ENCODE data around the gene LIMK2. TPM values are rescaled to one million over a fixed set of nuclear protein-coding genes. Genes with fewer than 3 reads are reported as not detected.
A peak's percentile ranks its signal among the peaks of the same experiment; 100 is the strongest.
"Not testable (repeated sequence)": the region's sequence is repeated elsewhere in the genome, so short reads cannot be mapped to it uniquely, and the experiment has no call there.

Gene LIMK2
- total RNA-seq, 1 experiment from 2014 or later, result 42.8 TPM

DNA sequence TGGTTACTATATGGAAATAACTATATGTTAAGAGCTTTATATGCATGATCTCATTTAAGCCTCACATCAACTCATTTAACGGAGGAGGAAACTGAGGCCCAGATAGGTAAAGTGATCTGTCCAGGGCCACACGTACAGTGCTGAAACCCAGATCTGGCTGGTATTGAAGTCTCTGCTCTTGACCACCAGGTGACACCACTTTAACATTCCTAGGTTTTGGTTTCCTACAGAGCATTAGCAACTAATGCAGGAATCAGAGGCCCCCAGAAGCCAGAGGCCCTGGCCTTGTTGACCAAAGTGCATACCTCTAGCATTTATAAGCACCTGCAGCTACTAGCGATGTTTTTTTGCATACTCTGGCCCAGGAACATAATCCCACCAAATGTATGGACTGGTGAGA lies 12.9 kb upstream of the LIMK2 start:
- POLR2A ChIA-PET, result interaction anchor here (0.7 kb wide), 2 partner anchors 88 to 101 kb away, joined by 3 to 5 read pairs; no protein-coding TSS in a partner anchor
- no peaks in the 10 kb centered on the region for H3K27me3 Mint-ChIP-seq (ENCODE audit: low read depth)
- peak; percentile 73 for ATAC-seq
- TF ChIP-seq ZNF219 (CRISPR knock-in tag; IDR thresholded peaks at IDR 0.05; ENCODE audit: borderline replicate concordance) (no peak), ATF1 (CRISPR knock-in tag; IDR thresholded peaks at IDR 0.05) (no peak), ZNF416 (CRISPR knock-in tag; IDR thresholded peaks at IDR 0.05) (no peak), RORB (CRISPR knock-in tag; IDR thresholded peaks at IDR 0.05) (no peak), SP1 (CRISPR knock-in tag; conservative IDR thresholded peaks at IDR 0.05) (no peak), ZNF121 (CRISPR knock-in tag; IDR thresholded peaks at IDR 0.05) (no peak), ZNF671 (CRISPR knock-in tag; IDR thresholded peaks at IDR 0.05) (no peak)
- TF ChIP-seq, protein P1, sequence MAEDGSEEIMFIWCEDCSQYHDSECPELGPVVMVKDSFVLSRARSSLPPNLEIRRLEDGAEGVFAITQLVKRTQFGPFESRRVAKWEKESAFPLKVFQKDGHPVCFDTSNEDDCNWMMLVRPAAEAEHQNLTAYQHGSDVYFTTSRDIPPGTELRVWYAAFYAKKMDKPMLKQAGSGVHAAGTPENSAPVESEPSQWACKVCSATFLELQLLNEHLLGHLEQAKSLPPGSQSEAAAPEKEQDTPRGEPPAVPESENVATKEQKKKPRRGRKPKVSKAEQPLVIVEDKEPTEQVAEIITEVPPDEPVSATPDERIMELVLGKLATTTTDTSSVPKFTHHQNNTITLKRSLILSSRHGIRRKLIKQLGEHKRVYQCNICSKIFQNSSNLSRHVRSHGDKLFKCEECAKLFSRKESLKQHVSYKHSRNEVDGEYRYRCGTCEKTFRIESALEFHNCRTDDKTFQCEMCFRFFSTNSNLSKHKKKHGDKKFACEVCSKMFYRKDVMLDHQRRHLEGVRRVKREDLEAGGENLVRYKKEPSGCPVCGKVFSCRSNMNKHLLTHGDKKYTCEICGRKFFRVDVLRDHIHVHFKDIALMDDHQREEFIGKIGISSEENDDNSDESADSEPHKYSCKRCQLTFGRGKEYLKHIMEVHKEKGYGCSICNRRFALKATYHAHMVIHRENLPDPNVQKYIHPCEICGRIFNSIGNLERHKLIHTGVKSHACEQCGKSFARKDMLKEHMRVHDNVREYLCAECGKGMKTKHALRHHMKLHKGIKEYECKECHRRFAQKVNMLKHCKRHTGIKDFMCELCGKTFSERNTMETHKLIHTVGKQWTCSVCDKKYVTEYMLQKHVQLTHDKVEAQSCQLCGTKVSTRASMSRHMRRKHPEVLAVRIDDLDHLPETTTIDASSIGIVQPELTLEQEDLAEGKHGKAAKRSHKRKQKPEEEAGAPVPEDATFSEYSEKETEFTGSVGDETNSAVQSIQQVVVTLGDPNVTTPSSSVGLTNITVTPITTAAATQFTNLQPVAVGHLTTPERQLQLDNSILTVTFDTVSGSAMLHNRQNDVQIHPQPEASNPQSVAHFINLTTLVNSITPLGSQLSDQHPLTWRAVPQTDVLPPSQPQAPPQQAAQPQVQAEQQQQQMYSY (CRISPR knock-in tag; IDR thresholded peaks at IDR 0.05), result no peak
- TF ChIP-seq, protein P2, sequence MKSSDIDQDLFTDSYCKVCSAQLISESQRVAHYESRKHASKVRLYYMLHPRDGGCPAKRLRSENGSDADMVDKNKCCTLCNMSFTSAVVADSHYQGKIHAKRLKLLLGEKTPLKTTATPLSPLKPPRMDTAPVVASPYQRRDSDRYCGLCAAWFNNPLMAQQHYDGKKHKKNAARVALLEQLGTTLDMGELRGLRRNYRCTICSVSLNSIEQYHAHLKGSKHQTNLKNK (CRISPR knock-in tag; IDR thresholded peaks at IDR 0.05), result no peak
- TF ChIP-seq, protein P3, sequence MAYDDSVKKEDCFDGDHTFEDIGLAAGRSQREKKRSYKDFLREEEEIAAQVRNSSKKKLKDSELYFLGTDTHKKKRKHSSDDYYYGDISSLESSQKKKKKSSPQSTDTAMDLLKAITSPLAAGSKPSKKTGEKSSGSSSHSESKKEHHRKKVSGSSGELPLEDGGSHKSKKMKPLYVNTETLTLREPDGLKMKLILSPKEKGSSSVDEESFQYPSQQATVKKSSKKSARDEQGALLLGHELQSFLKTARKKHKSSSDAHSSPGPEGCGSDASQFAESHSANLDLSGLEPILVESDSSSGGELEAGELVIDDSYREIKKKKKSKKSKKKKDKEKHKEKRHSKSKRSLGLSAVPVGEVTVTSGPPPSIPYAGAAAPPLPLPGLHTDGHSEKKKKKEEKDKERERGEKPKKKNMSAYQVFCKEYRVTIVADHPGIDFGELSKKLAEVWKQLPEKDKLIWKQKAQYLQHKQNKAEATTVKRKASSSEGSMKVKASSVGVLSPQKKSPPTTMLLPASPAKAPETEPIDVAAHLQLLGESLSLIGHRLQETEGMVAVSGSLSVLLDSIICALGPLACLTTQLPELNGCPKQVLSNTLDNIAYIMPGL (CRISPR knock-in tag; IDR thresholded peaks at IDR 0.05), result no peak
- no peak overlapping the region for H3K4me3 Mint-ChIP-seq
- H3K27ac Mint-ChIP-seq, result no peak overlapping the region
- H3K36me3 Mint-ChIP-seq, result peaks cover 3% of the 10 kb centered on the region
- CTCF ChIA-PET, result interaction anchor here (1.1 to 3.9 kb wide), 2 partner anchors 73 to 92 kb away, joined by 3 to 28 read pairs; partner anchors contain the start of gene SELENOM
- no peak for DNase-seq (ENCODE audit: low spot score)
- H3K4me1 Mint-ChIP-seq, result no peaks in the 10 kb centered on the region
- H3K9me3 Mint-ChIP-seq, result no peaks in the 10 kb centered on the region

DNA sequence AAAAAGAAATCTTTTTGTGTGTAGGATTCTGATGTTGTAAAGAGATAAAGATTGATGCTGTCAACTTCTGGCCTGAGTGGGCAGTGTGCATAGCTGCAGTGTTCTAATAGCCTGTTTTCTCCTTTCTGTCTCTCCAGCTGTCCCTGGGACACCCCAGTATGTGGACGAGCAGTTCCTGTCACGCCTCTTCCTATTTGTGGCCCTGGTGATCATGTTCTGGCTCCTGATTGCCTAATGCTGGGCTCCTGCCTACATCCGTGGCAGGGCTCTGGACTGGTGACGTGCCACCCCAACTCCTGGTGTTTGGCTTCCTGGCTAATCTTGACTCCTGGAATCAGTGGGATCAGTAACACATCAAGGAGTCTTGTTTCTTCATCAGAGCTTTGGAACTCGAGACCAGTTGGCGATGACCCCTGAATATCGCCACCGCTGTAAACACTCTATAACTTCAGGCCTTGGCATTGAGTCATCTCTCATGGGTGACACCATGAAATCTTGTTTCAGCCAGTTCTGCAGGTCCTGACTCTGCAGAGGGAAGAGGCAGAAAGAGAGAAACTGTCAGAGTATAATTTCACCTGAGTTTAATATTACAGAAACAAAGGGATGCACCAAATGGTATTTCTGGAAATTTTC lies 7.6 kb upstream of the LIMK2 start:
- H3K9me3 Mint-ChIP-seq; POLR2A ChIA-PET; ATAC-seq; H3K4me3 Mint-ChIP-seq; H3K4me1 Mint-ChIP-seq; DNase-seq (ENCODE audit: low spot score); H3K27me3 Mint-ChIP-seq (ENCODE audit: low read depth): not testable (repeated sequence)
- CTCF ChIA-PET, result interaction anchor here (0.7 kb wide), 1 partner anchor 391 kb away, joined by 3 read pairs; no protein-coding TSS in a partner anchor
- Mint-ChIP-seq H3K36me3 (peaks cover 10% of the 10 kb centered on the region), H3K27ac (peak overlapping the region; percentile 46; the same call in 1 of the 2 replicates)

DNA sequence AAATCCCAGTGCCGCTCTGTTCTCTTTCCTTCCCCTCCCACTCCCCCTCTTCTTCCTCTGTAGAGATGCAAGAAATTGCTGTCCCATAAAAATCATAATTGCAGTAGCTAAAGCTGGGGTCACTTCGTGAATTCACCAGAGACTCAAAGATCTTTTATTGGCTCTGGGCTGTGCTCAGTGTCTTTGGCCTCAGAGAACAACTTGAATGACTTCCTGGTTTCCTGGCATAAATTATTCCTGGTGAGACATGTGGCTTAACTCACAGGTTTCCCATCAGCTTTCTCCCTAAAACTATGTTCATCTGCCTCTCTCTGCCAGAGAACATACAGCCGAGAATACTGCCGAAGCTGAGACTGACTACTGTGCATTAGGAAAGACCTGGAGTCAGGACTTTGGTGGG lies 7.0 kb upstream of the LIMK2 start:
- H3K4me1 Mint-ChIP-seq; H3K27ac Mint-ChIP-seq; POLR2A ChIA-PET; H3K4me3 Mint-ChIP-seq; ATAC-seq; H3K9me3 Mint-ChIP-seq; DNase-seq (ENCODE audit: low spot score); H3K27me3 Mint-ChIP-seq (ENCODE audit: low read depth); CTCF ChIA-PET: not testable (repeated sequence)
- TF ChIP-seq, protein P1 (CRISPR knock-in tag; IDR thresholded peaks at IDR 0.05), result 0 out of 2 replicates have a peak, but pooled peaks have one; percentile 39
- H3K36me3 Mint-ChIP-seq, result peaks cover 10% of the 10 kb centered on the region

DNA sequence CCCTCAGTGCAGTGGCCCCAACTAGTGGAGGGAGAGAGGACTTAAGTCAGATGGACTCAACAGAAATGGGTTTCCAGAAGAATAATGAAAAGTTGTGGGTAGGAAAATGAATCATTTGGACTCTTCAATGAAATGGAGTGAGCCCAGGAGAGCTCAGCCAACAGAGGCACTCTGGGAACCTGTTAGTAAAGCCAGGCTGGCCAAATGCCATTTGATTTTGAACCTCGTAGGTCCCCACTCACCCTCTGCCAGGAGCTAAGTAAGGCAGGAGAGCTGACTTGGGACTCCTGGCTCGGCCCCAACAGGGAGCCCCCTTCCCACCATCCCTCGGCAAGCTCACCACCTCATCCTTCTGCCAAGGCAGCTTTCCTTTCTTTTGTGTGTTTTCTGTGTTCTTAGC lies 5.6 kb upstream of the LIMK2 start:
- DNase-seq (ENCODE audit: low spot score); H3K9me3 Mint-ChIP-seq; H3K27ac Mint-ChIP-seq; ATAC-seq; H3K4me3 Mint-ChIP-seq; H3K27me3 Mint-ChIP-seq (ENCODE audit: low read depth); H3K4me1 Mint-ChIP-seq; POLR2A ChIA-PET: not testable (repeated sequence)
- H3K36me3 Mint-ChIP-seq, result peaks cover 10% of the 10 kb centered on the region
- CTCF ChIA-PET, result interaction anchor here (2.2 kb wide), 1 partner anchor 66 kb away, joined by 10 read pairs; no protein-coding TSS in a partner anchor
